GM18520 (cell line): ENCODE measurements around the gene TPM2.
"Not testable (repeated sequence)": the region's sequence is repeated elsewhere in the genome, so short reads cannot be mapped to it uniquely, and the experiment has no call there.

Experiments used
- ATAC-seq: cut with Tn5 transposase; IDR thresholded peaks from one replicate; pipeline ENCODE4 v1.9.1; 2021; ENCODE audit not compliant: unreplicated experiment

The TPM2 gene

GRCh38 chr9:35656831-35657545 lies 32.7 kb downstream of the TPM2 start:
- no peak for ATAC-seq

GRCh38 chr9:35656348-35656747 lies 33.4 kb downstream of the TPM2 start:
- ATAC-seq, result no peak

- ATAC-seq, result no peak
Observed at GRCh38 chr9:35653611-35654010, 36.1 kb downstream of the TPM2 start.

GRCh38 chr9:35652829-35653209 lies 36.9 kb downstream of the TPM2 start:
- ATAC-seq, result no peak

- no peak for ATAC-seq
Observed at GRCh38 chr9:35651956-35652828, 37.5 kb downstream of the TPM2 start.

- no peak for ATAC-seq
Observed at GRCh38 chr9:35650341-35651158, 39.2 kb downstream of the TPM2 start, which contains the start of gene SIT1. Gene SIT1, minus strand, starts transcription at chr9:35650931. Its CDS starts 78 bp downstream, at chr9:35650853.

- no peak for ATAC-seq
Observed at GRCh38 chr9:35649431-35650340, 40.0 kb downstream of the TPM2 start.

- ATAC-seq, result peak; percentile 92
Observed at GRCh38 chr9:35646533-35647265, 43.0 kb downstream of the TPM2 start.

GRCh38 chr9:35646153-35646532 lies 43.6 kb downstream of the TPM2 start:
- no peak for ATAC-seq

- not testable (repeated sequence) for ATAC-seq
Observed at GRCh38 chr9:35645736-35646135, 44.0 kb downstream of the TPM2 start.

- no peak for ATAC-seq
Observed at GRCh38 chr9:35643046-35643445, 46.7 kb downstream of the TPM2 start.

- not testable (repeated sequence) for ATAC-seq
Observed at GRCh38 chr9:35641478-35641877, 48.2 kb downstream of the TPM2 start.

GRCh38 chr9:35640431-35640830 lies 49.3 kb downstream of the TPM2 start:
- ATAC-seq, result not testable (repeated sequence)

- ATAC-seq, result no peak
Observed at GRCh38 chr9:35639631-35640030, 50.1 kb downstream of the TPM2 start.

GRCh38 chr9:35639225-35639624 lies 50.5 kb downstream of the TPM2 start:
- ATAC-seq, result not testable (repeated sequence)

GRCh38 chr9:35638751-35639150 lies 51.0 kb downstream of the TPM2 start:
- not testable (repeated sequence) for ATAC-seq

GRCh38 chr9:35637427-35637955 lies 52.2 kb downstream of the TPM2 start:
- not testable (repeated sequence) for ATAC-seq

- not testable (repeated sequence) for ATAC-seq
Observed at GRCh38 chr9:35636877-35637246, 52.9 kb downstream of the TPM2 start.

GRCh38 chr9:35636135-35636876 lies 53.4 kb downstream of the TPM2 start:
- ATAC-seq, result no peak
